ENCODE measurements around the gene THAP10.
A peak's percentile ranks its signal among the peaks of the same experiment; 100 is the strongest.
"Not testable (repeated sequence)": the region's sequence is repeated elsewhere in the genome, so short reads cannot be mapped to it uniquely, and the experiment has no call there.

Gene THAP10

DNA sequence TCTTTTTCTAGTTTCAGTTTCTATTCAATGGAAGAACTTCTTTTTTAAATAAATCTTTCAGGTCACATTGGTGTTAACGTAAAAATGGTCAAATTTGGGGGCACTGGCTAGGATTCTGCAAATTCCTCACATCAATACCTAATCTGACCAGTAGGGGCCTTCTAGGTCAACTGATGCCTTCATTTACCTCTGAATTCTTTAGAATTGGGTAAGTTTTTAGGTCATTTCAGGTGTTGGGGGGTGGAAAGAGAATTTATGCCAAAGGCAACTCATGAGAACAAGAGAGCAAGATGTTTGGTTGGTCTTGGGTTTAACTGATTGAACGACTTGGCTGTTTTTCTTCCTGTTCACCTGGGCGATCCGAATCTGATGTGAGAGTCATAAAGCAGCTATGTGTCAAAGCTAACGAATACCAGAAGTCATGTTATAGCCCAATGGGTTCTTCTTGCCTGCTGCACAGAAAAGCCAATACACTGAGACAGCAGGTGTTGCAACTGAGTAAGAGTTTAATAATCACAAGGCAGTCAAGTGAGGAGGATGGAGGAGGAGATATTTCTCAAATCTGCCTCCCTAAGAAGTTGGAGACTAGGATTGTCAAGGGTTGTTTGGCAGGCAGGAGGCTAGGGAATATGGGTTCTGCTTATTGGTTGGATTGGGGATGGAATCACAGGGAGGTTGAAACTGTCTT, 15.7 kb upstream of the THAP10 start:
- Mint-ChIP-seq H3K27me3 (peaks cover 9% of the 10 kb centered on the region), H3K36me3 (ENCODE audit: low read depth) (no peaks in the 10 kb centered on the region), H3K4me3 (no peak overlapping the region), H3K4me1 (ENCODE audit: low read depth) (no peaks in the 10 kb centered on the region), H3K9me3 (peaks cover 12% of the 10 kb centered on the region), H3K27ac (no peak overlapping the region)

DNA sequence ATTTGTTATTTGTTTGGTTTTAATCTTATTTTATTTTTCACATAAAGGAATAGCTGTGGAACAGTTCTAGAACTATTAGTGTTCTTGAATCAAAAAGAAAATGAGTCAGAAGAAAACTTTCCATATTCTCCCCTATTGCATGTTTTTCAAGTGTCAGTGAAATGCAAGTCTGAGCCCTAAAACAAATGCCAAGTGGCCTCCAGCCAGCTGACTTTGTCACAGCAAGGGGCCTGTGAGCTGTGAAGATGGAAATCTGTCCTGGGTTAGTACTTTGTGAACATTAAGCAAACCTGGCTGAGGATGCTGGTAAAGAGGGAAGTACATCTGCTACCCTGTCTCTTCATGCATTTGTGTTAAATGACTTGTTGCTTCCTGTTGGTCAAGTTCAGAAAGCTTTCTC, 14.6 kb upstream of the THAP10 start:
- peaks cover 9% of the 10 kb centered on the region for H3K27me3 Mint-ChIP-seq
- no peak overlapping the region for H3K27ac Mint-ChIP-seq
- no peaks in the 10 kb centered on the region for H3K36me3 Mint-ChIP-seq (ENCODE audit: low read depth)
- no peaks in the 10 kb centered on the region for H3K4me1 Mint-ChIP-seq (ENCODE audit: low read depth)
- peaks cover 12% of the 10 kb centered on the region for H3K9me3 Mint-ChIP-seq
- no peak overlapping the region for H3K4me3 Mint-ChIP-seq

DNA sequence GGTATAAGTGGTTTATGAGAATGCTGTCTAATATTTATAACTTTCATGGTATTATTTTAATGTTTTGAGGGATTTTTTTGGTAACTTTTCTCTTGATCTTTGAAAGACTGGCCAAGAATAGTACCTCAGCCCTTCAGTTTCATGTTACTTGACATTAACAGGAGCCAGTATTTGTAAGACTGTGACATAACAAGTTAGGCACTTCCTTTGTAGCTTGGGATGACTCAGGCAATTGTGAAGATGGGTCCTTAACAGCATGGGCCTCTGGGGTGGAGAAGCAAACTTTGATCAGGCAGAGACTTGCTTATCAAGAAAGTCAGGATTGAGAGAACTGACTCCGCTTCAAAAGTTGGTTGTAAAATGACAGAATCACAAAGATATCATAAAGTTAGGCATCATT, 9.9 kb upstream of the THAP10 start:
- no peaks in the 10 kb centered on the region for H3K36me3 Mint-ChIP-seq (ENCODE audit: low read depth)
- H3K27me3 Mint-ChIP-seq = peaks cover 18% of the 10 kb centered on the region
- H3K4me1 Mint-ChIP-seq (ENCODE audit: low read depth) = no peaks in the 10 kb centered on the region
- H3K4me3 Mint-ChIP-seq = no peak overlapping the region
- H3K9me3 Mint-ChIP-seq = peaks cover 2% of the 10 kb centered on the region
- H3K27ac Mint-ChIP-seq = no peak overlapping the region

DNA sequence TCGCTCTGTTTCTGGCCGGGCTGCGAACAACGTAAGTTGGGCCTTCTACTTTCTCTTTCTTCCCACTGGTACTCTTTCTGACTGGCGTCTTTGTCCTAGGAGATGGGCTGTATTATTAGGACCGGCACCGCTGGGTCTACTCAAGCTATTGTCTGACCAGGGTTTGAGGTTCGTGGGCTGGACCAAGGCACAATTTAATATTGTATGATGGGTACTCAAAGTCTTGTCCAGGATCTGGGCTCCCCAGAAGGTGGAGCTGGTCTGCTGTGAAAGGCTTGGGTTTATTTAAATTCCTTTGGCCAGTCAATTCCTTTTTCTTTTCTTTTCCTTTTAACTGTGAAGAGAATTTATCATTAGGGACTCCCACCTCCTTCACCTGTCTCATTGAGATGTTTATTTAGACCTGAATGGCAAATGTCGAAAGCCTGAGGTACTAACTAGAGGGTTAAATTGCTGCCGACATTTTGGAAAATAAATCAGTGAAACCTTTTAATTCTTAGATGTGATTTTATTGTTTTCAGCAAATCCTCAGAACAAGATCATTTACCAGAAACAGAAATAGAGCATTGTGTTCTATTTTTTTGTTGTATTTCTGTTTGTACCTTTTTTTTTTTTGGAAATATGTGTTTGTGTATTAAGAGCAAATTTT, 803 bp upstream of the THAP10 start:
- no peaks in the 10 kb centered on the region for H3K36me3 Mint-ChIP-seq (ENCODE audit: low read depth)
- H3K27ac Mint-ChIP-seq = peak overlapping the region; percentile 91
- H3K4me1 Mint-ChIP-seq (ENCODE audit: low read depth) = peaks cover 11% of the 10 kb centered on the region
- H3K9me3 Mint-ChIP-seq = no peaks in the 10 kb centered on the region
- H3K27me3 Mint-ChIP-seq = peaks cover 80% of the 10 kb centered on the region
- H3K4me3 Mint-ChIP-seq = peak overlapping the region; percentile 91

DNA sequence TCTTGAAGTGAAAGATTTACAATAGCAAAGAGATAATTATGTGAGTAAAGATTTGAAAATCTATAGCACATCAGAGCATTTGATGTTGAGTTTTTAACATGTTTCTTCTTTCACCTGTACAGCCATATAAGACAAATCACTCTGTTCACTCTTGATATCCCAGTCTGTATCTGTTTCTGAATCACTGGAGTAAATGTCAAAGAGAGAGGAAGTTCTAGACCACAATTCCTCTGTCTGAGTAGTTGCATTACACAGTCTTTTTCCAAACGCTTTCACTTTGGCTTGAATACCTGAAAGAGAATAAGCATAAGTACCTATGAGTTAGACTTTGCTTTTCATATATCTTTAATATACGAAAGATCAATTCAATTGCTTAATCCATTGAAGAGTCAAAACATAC, 9.9 kb downstream of the THAP10 start:
- no peak overlapping the region for H3K27ac Mint-ChIP-seq
- H3K4me1 Mint-ChIP-seq (ENCODE audit: low read depth) = no peaks in the 10 kb centered on the region
- H3K27me3 Mint-ChIP-seq = peaks cover 43% of the 10 kb centered on the region
- H3K9me3 Mint-ChIP-seq = no peaks in the 10 kb centered on the region
- H3K4me3 Mint-ChIP-seq = no peak overlapping the region
- no peaks in the 10 kb centered on the region for H3K36me3 Mint-ChIP-seq (ENCODE audit: low read depth)

DNA sequence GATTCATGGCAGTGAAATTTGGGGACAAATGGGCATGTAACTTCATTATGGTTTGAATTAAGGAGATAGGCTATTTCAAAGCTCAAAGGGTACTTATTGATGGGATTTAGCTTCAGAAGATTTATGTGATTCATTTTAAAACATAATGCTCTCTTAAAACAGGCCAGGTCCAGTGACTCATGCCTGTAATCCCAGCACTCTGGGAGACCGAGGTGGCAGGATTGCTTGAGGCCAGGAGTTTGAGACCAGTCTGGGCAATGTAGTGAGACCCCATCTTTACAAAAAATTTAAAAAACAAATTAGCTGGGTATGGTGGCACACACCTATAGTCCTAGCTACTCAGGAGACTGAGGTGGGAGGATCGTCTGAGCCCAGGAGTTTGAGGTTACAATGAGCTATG, 11.5 kb downstream of the THAP10 start:
- no peaks in the 10 kb centered on the region for H3K36me3 Mint-ChIP-seq (ENCODE audit: low read depth)
- no peak overlapping the region for H3K4me3 Mint-ChIP-seq
- H3K4me1 Mint-ChIP-seq (ENCODE audit: low read depth) = no peaks in the 10 kb centered on the region
- H3K9me3 Mint-ChIP-seq = no peaks in the 10 kb centered on the region
- H3K27ac Mint-ChIP-seq = no peak overlapping the region
- H3K27me3 Mint-ChIP-seq = peaks cover 46% of the 10 kb centered on the region

DNA sequence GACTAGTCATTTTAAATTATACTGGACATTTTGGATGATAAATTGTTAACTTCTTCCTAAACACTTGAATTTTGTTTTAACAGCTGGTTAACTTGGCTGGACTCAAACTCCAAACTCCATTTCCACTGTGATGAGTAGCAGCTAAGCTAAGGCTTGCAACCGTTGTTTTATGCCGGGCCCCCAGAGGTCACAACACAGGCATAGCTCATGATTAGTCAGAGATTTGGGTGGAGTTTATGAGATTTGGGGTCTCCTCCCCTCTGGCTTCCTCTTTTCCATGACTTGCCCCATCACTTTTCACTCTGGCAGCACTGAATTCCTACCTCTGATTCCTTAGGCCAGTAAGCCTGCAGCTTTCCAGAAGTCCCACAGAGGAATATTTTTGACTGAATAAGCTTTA, 12.8 kb downstream of the THAP10 start:
- H3K27ac Mint-ChIP-seq = no peak overlapping the region
- H3K4me1 Mint-ChIP-seq (ENCODE audit: low read depth) = no peaks in the 10 kb centered on the region
- H3K27me3 Mint-ChIP-seq = peaks cover 43% of the 10 kb centered on the region
- H3K9me3 Mint-ChIP-seq = no peaks in the 10 kb centered on the region
- H3K4me3 Mint-ChIP-seq = no peak overlapping the region
- no peaks in the 10 kb centered on the region for H3K36me3 Mint-ChIP-seq (ENCODE audit: low read depth)

DNA sequence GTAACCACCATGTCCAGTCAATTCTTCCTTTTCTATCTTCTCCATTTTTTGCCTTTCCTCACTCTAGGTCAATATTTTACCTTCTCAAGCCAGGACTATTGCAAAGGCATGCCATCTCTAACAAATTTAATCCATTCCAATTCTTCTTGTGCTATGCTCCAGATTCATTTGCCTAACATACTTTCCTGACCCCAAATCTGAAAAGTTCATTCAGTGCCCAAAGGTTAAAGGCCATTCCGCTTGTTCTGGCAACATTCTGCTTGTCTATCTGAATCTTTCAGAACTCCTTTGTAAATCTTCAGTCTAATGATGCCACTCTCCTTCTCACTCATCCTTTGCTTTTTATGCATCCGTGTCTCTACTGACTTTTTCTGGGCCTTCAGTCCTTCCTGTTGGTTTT, 15.6 kb downstream of the THAP10 start:
- no peaks in the 10 kb centered on the region for H3K4me1 Mint-ChIP-seq (ENCODE audit: low read depth)
- H3K27me3 Mint-ChIP-seq = peaks cover 44% of the 10 kb centered on the region
- no peaks in the 10 kb centered on the region for H3K36me3 Mint-ChIP-seq (ENCODE audit: low read depth)
- H3K27ac Mint-ChIP-seq = no peak overlapping the region
- no peaks in the 10 kb centered on the region for H3K9me3 Mint-ChIP-seq
- H3K4me3 Mint-ChIP-seq = no peak overlapping the region

DNA sequence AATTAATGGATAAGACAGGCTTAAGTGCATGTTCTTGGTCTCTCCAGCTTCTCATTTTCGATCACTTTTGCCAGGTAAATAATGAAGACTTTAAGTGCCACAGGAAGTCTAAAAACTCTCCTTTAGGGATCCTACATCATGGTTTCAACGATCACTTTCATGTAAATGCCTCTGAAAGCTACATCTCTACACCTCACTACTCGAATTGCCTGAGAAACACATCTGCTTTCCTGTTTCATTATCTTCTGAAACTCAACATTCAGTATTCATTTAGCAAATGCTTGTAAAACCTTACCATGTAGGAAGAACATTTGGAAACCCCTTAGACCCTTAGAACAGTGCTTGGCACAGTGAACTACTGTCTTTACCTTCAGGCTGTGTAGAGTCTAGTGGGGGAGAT, 16.2 kb downstream of the THAP10 start:
- Mint-ChIP-seq H3K9me3 (no peaks in the 10 kb centered on the region), H3K27me3 (peaks cover 44% of the 10 kb centered on the region), H3K36me3 (ENCODE audit: low read depth) (no peaks in the 10 kb centered on the region), H3K4me1 (ENCODE audit: low read depth) (no peaks in the 10 kb centered on the region), H3K27ac (no peak overlapping the region), H3K4me3 (no peak overlapping the region)

DNA sequence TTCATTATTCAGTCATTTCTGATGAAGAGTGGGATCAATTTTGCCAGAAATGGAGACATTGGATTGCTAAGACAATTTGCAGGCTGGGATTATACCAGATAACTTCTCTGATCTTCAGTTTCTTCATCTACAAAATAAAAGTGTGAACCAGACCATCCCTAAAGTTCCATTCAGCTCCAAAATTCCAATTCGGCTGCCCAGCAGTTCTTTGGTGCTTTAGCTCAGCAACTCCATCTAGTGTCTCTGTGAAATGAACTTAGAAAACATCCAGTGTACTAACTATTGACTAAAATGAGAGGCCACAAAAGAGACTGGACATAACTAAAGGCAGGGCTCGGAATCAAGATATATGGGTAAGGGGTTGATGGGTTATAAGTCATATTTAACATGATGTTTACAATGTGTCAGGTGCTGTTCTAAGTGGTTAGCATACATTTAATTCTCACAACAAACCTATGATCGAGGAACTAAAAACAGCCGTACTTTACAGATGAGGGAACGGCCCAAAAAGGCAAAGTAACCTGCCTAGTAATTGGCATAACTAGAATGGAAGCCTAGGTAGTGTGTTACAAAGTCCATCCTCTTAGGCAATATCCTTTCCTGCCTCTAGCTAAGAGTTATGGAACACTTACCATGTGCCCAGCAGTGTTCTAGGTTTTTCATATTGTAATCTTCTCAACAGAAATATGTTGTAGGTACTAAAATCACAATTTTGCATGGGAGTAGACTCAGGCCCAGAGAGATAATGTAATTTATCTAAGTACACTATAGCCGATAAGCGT, 17.0 kb downstream of the THAP10 start:
- Mint-ChIP-seq H3K27me3 (peaks cover 40% of the 10 kb centered on the region), H3K4me1 (ENCODE audit: low read depth) (no peaks in the 10 kb centered on the region), H3K4me3 (no peak overlapping the region), H3K27ac (no peak overlapping the region), H3K9me3 (no peaks in the 10 kb centered on the region), H3K36me3 (ENCODE audit: low read depth) (no peaks in the 10 kb centered on the region)

DNA sequence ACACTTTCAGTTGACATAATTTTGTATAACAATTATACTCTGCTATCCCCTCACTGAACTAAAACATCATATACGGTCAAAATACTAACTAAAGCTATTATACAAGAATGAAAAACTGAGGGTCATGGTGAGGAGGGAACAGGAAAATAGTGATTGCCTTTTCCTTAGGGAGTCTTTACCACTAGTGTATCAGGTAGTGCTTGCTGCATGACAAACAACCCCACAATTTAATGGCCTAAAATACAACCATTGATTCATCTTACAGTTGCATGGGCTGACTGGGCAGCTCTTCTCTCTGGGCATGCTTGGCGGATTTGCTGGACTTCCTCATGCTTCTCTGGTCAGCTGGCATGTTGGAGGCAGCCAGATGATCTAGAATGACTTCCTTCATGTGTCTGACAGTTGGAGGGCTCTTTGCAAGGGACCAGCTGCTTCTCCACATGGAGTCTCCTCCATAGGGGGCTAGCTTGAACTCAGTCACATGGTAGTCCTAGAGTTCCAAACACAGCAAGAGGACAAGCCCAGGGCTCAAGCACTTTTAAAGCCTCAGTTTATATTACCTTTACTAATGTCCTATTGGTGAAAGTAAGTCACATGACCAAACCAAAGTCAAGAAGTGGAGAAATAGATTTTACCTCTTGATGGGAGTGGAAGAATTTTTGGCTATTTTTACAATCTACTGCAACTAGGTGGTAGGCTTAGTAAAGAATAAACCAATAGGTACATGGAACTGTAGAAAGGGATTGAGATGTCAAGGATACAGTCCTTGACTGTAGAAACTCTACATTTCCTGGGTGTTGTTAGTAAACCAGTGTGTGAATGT, 18.8 kb downstream of the THAP10 start:
- Mint-ChIP-seq H3K4me1 (ENCODE audit: low read depth) (no peaks in the 10 kb centered on the region), H3K27me3 (peaks cover 26% of the 10 kb centered on the region), H3K27ac (no peak overlapping the region)

DNA sequence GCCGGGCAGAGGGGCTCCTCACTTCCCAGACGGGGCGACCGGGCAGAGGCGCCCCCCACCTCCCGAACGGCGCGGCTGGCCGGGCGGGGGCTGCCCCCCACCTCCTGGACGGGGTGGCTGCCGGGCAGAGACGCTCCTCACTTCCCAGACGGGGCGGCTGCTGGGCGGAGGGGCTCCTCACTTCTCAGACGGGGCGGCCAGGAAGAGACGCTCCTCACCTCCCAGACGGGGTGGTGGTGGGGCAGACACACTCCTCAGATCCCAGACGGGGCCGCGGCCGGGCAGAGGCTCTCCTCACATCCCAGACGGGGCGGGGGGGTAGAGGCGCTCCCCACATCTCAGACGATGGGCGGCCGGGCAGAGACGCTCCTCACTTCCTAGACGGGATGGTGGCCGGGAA, 20.7 kb downstream of the THAP10 start:
- H3K4me1 Mint-ChIP-seq (ENCODE audit: low read depth); H3K36me3 Mint-ChIP-seq (ENCODE audit: low read depth): not testable (repeated sequence)
- peaks cover 26% of the 10 kb centered on the region for H3K27me3 Mint-ChIP-seq

More for the DNA sequence above, 18.8 kb downstream of the THAP10 start:
- H3K9me3 Mint-ChIP-seq = no peaks in the 10 kb centered on the region
- no peaks in the 10 kb centered on the region for H3K36me3 Mint-ChIP-seq (ENCODE audit: low read depth)
- H3K4me3 Mint-ChIP-seq = no peak overlapping the region

DNA sequence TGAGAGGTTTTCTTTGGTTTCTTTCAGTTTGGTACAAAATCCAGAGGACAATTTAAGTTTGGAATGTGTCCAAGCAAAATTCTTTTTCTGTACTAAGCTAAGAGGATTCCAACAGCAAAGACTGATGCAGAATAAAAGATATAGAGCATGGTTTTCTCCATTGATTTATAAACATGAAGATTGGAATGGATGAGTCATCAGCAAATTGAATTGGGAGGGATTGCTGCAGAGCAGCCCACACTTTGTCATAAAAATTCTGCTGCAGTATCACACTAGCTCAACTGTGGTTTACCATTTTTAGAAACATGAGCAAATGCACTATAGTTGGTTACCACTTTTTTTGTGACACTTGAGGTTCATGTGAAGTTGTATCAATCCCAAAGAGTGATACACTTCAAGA, 22.2 kb downstream of the THAP10 start:
- no peaks in the 10 kb centered on the region for H3K4me1 Mint-ChIP-seq (ENCODE audit: low read depth)
- no peak overlapping the region for H3K27ac Mint-ChIP-seq
- H3K4me3 Mint-ChIP-seq = no peak overlapping the region
- peaks cover 23% of the 10 kb centered on the region for H3K27me3 Mint-ChIP-seq
- no peaks in the 10 kb centered on the region for H3K9me3 Mint-ChIP-seq
- H3K36me3 Mint-ChIP-seq (ENCODE audit: low read depth) = no peaks in the 10 kb centered on the region

More for the DNA sequence above, 20.7 kb downstream of the THAP10 start:
- H3K4me3 Mint-ChIP-seq, H3K27ac Mint-ChIP-seq, H3K9me3 Mint-ChIP-seq: not testable (repeated sequence)

DNA sequence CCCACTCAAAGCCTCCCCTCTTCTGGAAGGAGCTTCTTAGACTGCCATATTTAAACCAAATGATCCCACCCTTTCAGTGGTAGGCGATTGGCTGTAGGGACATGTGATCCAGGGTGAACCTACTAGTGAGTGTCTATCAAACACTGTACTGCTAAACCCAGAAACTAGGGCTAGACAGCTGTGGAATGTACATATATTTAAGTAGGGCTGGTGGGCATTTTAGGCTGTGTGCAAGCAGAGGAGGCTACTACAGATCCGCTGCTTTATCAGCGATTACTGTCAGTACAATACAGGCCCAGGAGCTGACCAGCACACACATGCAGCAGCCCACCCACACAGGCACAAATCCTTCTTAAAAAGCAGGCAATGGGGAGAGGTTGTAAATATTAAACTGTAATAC, 22.9 kb downstream of the THAP10 start:
- no peak overlapping the region for H3K27ac Mint-ChIP-seq
- H3K9me3 Mint-ChIP-seq = no peaks in the 10 kb centered on the region
- H3K4me3 Mint-ChIP-seq = no peak overlapping the region
- H3K27me3 Mint-ChIP-seq = peaks cover 20% of the 10 kb centered on the region
- H3K4me1 Mint-ChIP-seq (ENCODE audit: low read depth) = no peaks in the 10 kb centered on the region
- no peaks in the 10 kb centered on the region for H3K36me3 Mint-ChIP-seq (ENCODE audit: low read depth)

All from stimulated activated naive CD8-positive, alpha-beta T cell treated with anti-CD3 and anti-CD28 coated beads, Interleukin-15, Interleukin-2, amounts not matched to agents 100 ng/mL and 50 ng/mL, for 24 hours (primary cell).